Measurements from ENCODE around the gene DNAJA3. TPM values are rescaled to one million over a fixed set of nuclear protein-coding genes. Genes with fewer than 3 reads are reported as not detected.

The DNAJA3 gene
- total RNA-seq, 4 donors from 2014 or later: 13.8 to 44.9 (median 36.4) TPM

- Histone ChIP-seq H3K4me3 (no peak overlapping the region), H3K9me3 (no peaks in the 10 kb centered on the region), H3K27me3 (no peaks in the 10 kb centered on the region), H3K36me3 (no peaks in the 10 kb centered on the region), H3K4me1 (peaks cover 0 to 37% of the 10 kb centered on the region in 2 donors), H3K27ac (peak overlapping the region; percentile 96 to 97)
- TF ChIP-seq POLR2A (IDR thresholded peaks at IDR 0.05) (no peak), CTCF (IDR thresholded peaks at IDR 0.05) (no peak)
- intact Hi-C loops (cut with DNase I; ENCODE audit: low total_unique reads): no loop called here
- DNase-seq: no peak
These were observed 46.5 kb upstream of the DNAJA3 start for GRCh38 chr16:4378999-4379690.

- no peak for DNase-seq
- no peaks in the 10 kb centered on the region for H3K36me3 ChIP-seq
- no peaks in the 10 kb centered on the region for H3K27me3 ChIP-seq
- no peak overlapping the region for H3K4me3 ChIP-seq
- intact Hi-C loops (cut with DNase I; ENCODE audit: low total_unique reads): no loop called here
- H3K27ac ChIP-seq: peak overlapping the region; percentile 45 to 46
- H3K9me3 ChIP-seq: no peaks in the 10 kb centered on the region
- peaks cover 0 to 30% of the 10 kb centered on the region in 2 donors for H3K4me1 ChIP-seq
- TF ChIP-seq CTCF (IDR thresholded peaks at IDR 0.05): no peak
- TF ChIP-seq POLR2A (IDR thresholded peaks at IDR 0.05): no peak
These were observed 45.3 kb upstream of the DNAJA3 start for GRCh38 chr16:4380119-4381063.

DNA sequence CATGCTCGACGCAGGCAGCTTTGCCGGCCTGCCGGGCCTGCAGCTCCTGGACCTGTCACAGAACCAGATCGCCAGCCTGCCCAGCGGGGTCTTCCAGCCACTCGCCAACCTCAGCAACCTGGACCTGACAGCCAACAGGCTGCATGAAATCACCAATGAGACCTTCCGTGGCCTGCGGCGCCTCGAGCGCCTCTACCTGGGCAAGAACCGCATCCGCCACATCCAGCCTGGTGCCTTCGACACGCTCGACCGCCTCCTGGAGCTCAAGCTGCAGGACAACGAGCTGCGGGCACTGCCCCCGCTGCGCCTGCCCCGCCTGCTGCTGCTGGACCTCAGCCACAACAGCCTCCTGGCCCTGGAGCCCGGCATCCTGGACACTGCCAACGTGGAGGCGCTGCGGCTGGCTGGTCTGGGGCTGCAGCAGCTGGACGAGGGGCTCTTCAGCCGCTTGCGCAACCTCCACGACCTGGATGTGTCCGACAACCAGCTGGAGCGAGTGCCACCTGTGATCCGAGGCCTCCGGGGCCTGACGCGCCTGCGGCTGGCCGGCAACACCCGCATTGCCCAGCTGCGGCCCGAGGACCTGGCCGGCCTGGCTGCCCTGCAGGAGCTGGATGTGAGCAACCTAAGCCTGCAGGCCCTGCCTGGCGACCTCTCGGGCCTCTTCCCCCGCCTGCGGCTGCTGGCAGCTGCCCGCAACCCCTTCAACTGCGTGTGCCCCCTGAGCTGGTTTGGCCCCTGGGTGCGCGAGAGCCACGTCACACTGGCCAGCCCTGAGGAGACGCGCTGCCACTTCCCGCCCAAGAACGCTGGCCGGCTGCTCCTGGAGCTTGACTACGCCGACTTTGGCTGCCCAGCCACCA lies 44.4 kb upstream of the DNAJA3 start:
- no peaks in the 10 kb centered on the region for H3K36me3 ChIP-seq
- no peak overlapping the region for H3K27ac ChIP-seq
- no peaks in the 10 kb centered on the region for H3K9me3 ChIP-seq
- H3K4me3 ChIP-seq: no peak overlapping the region
- DNase-seq: no peak
- no peaks in the 10 kb centered on the region for H3K27me3 ChIP-seq
- no peak for TF ChIP-seq POLR2A (IDR thresholded peaks at IDR 0.05)
- peaks cover 0 to 29% of the 10 kb centered on the region in 2 donors for H3K4me1 ChIP-seq
- intact Hi-C loops (cut with DNase I; ENCODE audit: low total_unique reads): no loop called here

DNA sequence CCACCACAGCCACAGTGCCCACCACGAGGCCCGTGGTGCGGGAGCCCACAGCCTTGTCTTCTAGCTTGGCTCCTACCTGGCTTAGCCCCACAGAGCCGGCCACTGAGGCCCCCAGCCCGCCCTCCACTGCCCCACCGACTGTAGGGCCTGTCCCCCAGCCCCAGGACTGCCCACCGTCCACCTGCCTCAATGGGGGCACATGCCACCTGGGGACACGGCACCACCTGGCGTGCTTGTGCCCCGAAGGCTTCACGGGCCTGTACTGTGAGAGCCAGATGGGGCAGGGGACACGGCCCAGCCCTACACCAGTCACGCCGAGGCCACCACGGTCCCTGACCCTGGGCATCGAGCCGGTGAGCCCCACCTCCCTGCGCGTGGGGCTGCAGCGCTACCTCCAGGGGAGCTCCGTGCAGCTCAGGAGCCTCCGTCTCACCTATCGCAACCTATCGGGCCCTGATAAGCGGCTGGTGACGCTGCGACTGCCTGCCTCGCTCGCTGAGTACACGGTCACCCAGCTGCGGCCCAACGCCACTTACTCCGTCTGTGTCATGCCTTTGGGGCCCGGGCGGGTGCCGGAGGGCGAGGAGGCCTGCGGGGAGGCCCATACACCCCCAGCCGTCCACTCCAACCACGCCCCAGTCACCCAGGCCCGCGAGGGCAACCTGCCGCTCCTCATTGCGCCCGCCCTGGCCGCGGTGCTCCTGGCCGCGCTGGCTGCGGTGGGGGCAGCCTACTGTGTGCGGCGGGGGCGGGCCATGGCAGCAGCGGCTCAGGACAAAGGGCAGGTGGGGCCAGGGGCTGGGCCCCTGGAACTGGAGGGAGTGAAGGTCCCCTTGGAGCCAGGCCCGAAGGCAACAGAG lies 43.5 kb upstream of the DNAJA3 start:
- intact Hi-C loops (cut with DNase I; ENCODE audit: low total_unique reads): no loop called here
- Histone ChIP-seq H3K9me3 (no peaks in the 10 kb centered on the region), H3K4me1 (peaks cover 0 to 25% of the 10 kb centered on the region in 2 donors), H3K4me3 (no peak overlapping the region), H3K27ac (peak overlapping the region in 1 of 2 donors; percentile 68), H3K27me3 (no peaks in the 10 kb centered on the region), H3K36me3 (no peaks in the 10 kb centered on the region)
- no peak for TF ChIP-seq POLR2A (IDR thresholded peaks at IDR 0.05)
- no peak for TF ChIP-seq CTCF (IDR thresholded peaks at IDR 0.05)
- no peak for DNase-seq
